AG09309 (cell line): ENCODE results near the gene ECT2.

ENCODE experiments used
- DNase-seq: peaks from one replicate; pipeline ENCODE4 v3.0.0-alpha.2; 2010; ENCODE audit warnings: low read depth
- H3K4me3 ChIP-seq: 2 replicates; pipeline ENCODE4 v1.5.1; 2011; ENCODE audit warnings: mild to moderate bottlenecking, low read depth, low read length, moderate library complexity; ENCODE audit not compliant: control insufficient read depth
- CTCF ChIP-seq: IDR thresholded peaks from 2 replicates; pipeline ENCODE4 v1.5.1; 2011; ENCODE audit warnings: mild to moderate bottlenecking, low read depth, low read length, inconsistent platforms; ENCODE audit not compliant: insufficient read depth, control insufficient read depth; ENCODE audit errors: missing control alignments

Gene ECT2

DNA sequence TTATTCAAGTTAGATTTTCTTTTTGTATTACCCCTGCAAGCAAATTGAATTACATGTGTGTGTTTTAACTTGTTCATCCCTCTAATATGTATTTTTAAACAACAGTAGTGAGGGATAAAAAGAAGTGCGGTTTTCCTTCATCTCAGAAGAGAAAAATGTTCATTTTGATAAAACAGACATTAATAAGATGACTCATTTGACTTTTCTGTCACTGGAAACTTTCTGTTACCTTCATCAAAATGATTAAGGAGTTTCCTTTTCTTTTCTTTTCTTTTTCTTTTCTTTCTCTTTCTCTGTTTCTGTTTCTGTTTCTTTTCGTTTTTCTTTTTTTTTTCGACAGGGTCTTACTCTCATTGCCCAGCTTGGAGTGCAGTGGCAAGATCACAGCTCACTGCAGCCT is 53.0 kb downstream of the ECT2 start:
- no peak overlapping the region for H3K4me3 ChIP-seq
- no peak for TF ChIP-seq CTCF
- no peak for DNase-seq

GRCh38 chr3:172804323-172804722 is 53.8 kb downstream of the ECT2 start:
- H3K4me3 ChIP-seq: no peak overlapping the region
- DNase-seq: no peak
- TF ChIP-seq CTCF: no peak

GRCh38 chr3:172808969-172809546 is 58.5 kb downstream of the ECT2 start:
- H3K4me3 ChIP-seq: no peak overlapping the region
- DNase-seq: peak; percentile 7

GRCh38 chr3:172811099-172811498 is 60.6 kb downstream of the ECT2 start:
- TF ChIP-seq CTCF: no peak
- no peak overlapping the region for H3K4me3 ChIP-seq
- DNase-seq: no peak

More at GRCh38 chr3:172808969-172809546, 58.5 kb downstream of the ECT2 start:
- no peak for TF ChIP-seq CTCF

DNA sequence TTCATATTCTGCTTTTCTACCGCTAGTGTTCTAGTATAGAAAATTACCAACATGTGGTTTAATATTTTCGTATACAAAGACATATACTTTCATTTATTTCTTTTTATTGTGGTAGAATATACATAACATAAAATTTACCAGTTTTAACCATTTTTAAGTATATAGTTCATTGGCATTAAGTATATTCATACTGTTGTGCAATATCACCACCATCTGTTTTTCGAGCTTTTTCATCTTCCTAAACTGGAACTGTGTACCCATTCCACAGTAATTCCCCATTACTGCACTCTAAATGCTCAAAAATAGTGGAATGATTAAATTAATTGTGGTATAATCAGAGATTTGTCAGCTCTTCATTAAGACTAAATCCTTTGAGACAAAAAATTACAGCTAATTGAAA is 62.9 kb downstream of the ECT2 start:
- no peak for DNase-seq
- TF ChIP-seq CTCF: no peak
- H3K4me3 ChIP-seq: no peak overlapping the region

- H3K4me3 ChIP-seq: no peak overlapping the region
- DNase-seq: no peak
- no peak for TF ChIP-seq CTCF
These were observed 64.2 kb downstream of the ECT2 start for GRCh38 chr3:172814738-172815137.

- H3K4me3 ChIP-seq: no peak overlapping the region
These were observed 65.3 kb downstream of the ECT2 start for GRCh38 chr3:172815857-172816256.

More at GRCh38 chr3:172815857-172816256, 65.3 kb downstream of the ECT2 start:
- TF ChIP-seq CTCF: no peak
- no peak for DNase-seq
